Effector memory CD4-positive, alpha-beta T cell (primary cell): ENCODE measurements around the gene SCARF2.
"Not testable (repeated sequence)": the region's sequence is repeated elsewhere in the genome, so short reads cannot be mapped to it uniquely, and the experiment has no call there.

ENCODE experiments used
- DNase-seq, 3 donors: peaks; one replicate each; pipeline ENCODE4 v3.0.0-alpha.2; 2020
- H3K27ac ChIP-seq: 2 replicates; pipeline ENCODE4 v1.7.0; 2013; ENCODE audit warnings: mild to moderate bottlenecking, low read length, moderate library complexity; ENCODE audit not compliant: insufficient read depth, poor library complexity, severe bottlenecking
- H3K27me3 ChIP-seq: replicated peaks from 2 replicates; pipeline ENCODE4 v1.7.0; 2013; ENCODE audit warnings: mild to moderate bottlenecking, low read length; ENCODE audit not compliant: insufficient read depth, control insufficient read depth, poor library complexity, severe bottlenecking
- H3K36me3 ChIP-seq: 2 replicates; pipeline ENCODE4 v1.7.0; 2013; ENCODE audit warnings: mild to moderate bottlenecking, low read length, moderate library complexity; ENCODE audit not compliant: control insufficient read depth, insufficient read depth
- H3K4me1 ChIP-seq: 2 replicates; pipeline ENCODE4 v1.7.0; 2013; ENCODE audit warnings: low read length, mild to moderate bottlenecking; ENCODE audit not compliant: control insufficient read depth, insufficient read depth, poor library complexity, severe bottlenecking
- H3K4me3 ChIP-seq: 2 replicates; pipeline ENCODE4 v1.7.0; 2013; ENCODE audit warnings: low read length, low read depth, mild to moderate bottlenecking; ENCODE audit not compliant: insufficient read depth, poor library complexity, severe bottlenecking
- H3K9me3 ChIP-seq: 2 replicates; pipeline ENCODE4 v1.7.0; 2013; ENCODE audit warnings: mild to moderate bottlenecking, low read length, moderate library complexity; ENCODE audit not compliant: control insufficient read depth

SCARF2 gene

GRCh38 chr22:20395181-20395906 is 42.3 kb downstream of the SCARF2 start:
- Histone ChIP-seq H3K9me3 (no peaks in the 10 kb centered on the region), H3K36me3 (no peaks in the 10 kb centered on the region), H3K4me1 (peaks cover 14% of the 10 kb centered on the region), H3K27me3 (no peaks in the 10 kb centered on the region), H3K4me3 (no peak overlapping the region), H3K27ac (no peak overlapping the region)
- no peak for DNase-seq

GRCh38 chr22:20393705-20394476 is 43.7 kb downstream of the SCARF2 start, which contains the start of gene ZNF74:
Gene ZNF74 (plus strand): TSS chr22:20394151. CDS start chr22:20394629, 478 bp downstream.
- H3K27ac ChIP-seq: peak within 1 kb of the TSS; percentile 69
- peak within 1 kb of the TSS; percentile 87 for H3K4me3 ChIP-seq
- H3K4me1 ChIP-seq: peaks cover 14% of the 10 kb centered on the region
- peak; percentile 56 to 71 (median 70) for DNase-seq
- no peaks in the 10 kb centered on the region for H3K27me3 ChIP-seq
- no peaks in the 10 kb centered on the region for H3K9me3 ChIP-seq
- no peaks in the 10 kb centered on the region for H3K36me3 ChIP-seq

- H3K27ac ChIP-seq: peak overlapping the region; percentile 69
Measured at GRCh38 chr22:20392983-20393704, 44.5 kb downstream of the SCARF2 start.

GRCh38 chr22:20392365-20392881 is 45.2 kb downstream of the SCARF2 start:
- H3K36me3 ChIP-seq, H3K4me3 ChIP-seq, H3K27me3 ChIP-seq, H3K27ac ChIP-seq, H3K9me3 ChIP-seq, DNase-seq: not testable (repeated sequence)
- H3K4me1 ChIP-seq: peaks cover 14% of the 10 kb centered on the region

More at GRCh38 chr22:20392983-20393704, 44.5 kb downstream of the SCARF2 start:
- Histone ChIP-seq H3K9me3 (no peaks in the 10 kb centered on the region), H3K27me3 (no peaks in the 10 kb centered on the region), H3K36me3 (no peaks in the 10 kb centered on the region), H3K4me1 (peaks cover 14% of the 10 kb centered on the region), H3K4me3 (peak overlapping the region; percentile 87)
- no peak for DNase-seq

GRCh38 chr22:20391222-20391621 is 46.4 kb downstream of the SCARF2 start:
- Histone ChIP-seq H3K9me3 (no peaks in the 10 kb centered on the region), H3K27ac (no peak overlapping the region), H3K36me3 (no peaks in the 10 kb centered on the region), H3K4me3 (no peak overlapping the region), H3K4me1 (peaks cover 14% of the 10 kb centered on the region), H3K27me3 (no peaks in the 10 kb centered on the region)
- no peak for DNase-seq

GRCh38 chr22:20390394-20390907 is 47.2 kb downstream of the SCARF2 start:
- Histone ChIP-seq H3K4me3 (no peak overlapping the region), H3K27ac (no peak overlapping the region), H3K27me3 (no peaks in the 10 kb centered on the region), H3K36me3 (no peaks in the 10 kb centered on the region), H3K9me3 (no peaks in the 10 kb centered on the region), H3K4me1 (peaks cover 14% of the 10 kb centered on the region)
- DNase-seq: no peak

GRCh38 chr22:20389288-20389687 is 48.3 kb downstream of the SCARF2 start:
- Histone ChIP-seq H3K4me1 (peaks cover 6% of the 10 kb centered on the region), H3K9me3 (no peaks in the 10 kb centered on the region), H3K4me3 (no peak overlapping the region), H3K36me3 (no peaks in the 10 kb centered on the region), H3K27me3 (no peaks in the 10 kb centered on the region), H3K27ac (no peak overlapping the region)
- DNase-seq: no peak

GRCh38 chr22:20388200-20388599 is 49.4 kb downstream of the SCARF2 start:
- Histone ChIP-seq H3K36me3 (no peaks in the 10 kb centered on the region), H3K4me3 (no peak overlapping the region), H3K27me3 (peaks cover 3% of the 10 kb centered on the region), H3K4me1 (peaks cover under 1% of the 10 kb centered on the region), H3K27ac (no peak overlapping the region), H3K9me3 (no peaks in the 10 kb centered on the region)
- no peak for DNase-seq

GRCh38 chr22:20386972-20387371 is 50.7 kb downstream of the SCARF2 start:
- H3K36me3 ChIP-seq: no peaks in the 10 kb centered on the region
- DNase-seq: no peak
- H3K9me3 ChIP-seq: no peaks in the 10 kb centered on the region
- H3K27me3 ChIP-seq: peaks cover 3% of the 10 kb centered on the region
- H3K4me1 ChIP-seq: no peaks in the 10 kb centered on the region
- H3K4me3 ChIP-seq: no peak overlapping the region
- no peak overlapping the region for H3K27ac ChIP-seq
